SH-SY5Y (cell line): ENCODE results near the gene MIB2.

Experiments
- GATA2 ChIP-seq: IDR thresholded peaks from 2 replicates; pipeline ENCODE4 v1.6.1; 2011; ENCODE audit warnings: mild to moderate bottlenecking, low read depth, low read length
- GATA3 ChIP-seq: IDR thresholded peaks from 2 replicates; pipeline ENCODE4 v1.6.1; 2011; ENCODE audit warnings: low read depth, mild to moderate bottlenecking, low read length, moderate library complexity

- TF ChIP-seq GATA2 (no peak), GATA3 (no peak)
Observed at GRCh38 chr1:1604374-1605033, 10.8 kb upstream of the MIB2 start.
